Neural cell (in vitro differentiated cells): ENCODE measurements around the gene ARHGAP4. TPM values are rescaled to one million over a fixed set of nuclear protein-coding genes. Genes with fewer than 3 reads are reported as not detected.

Experiments used
- H2AFZ ChIP-seq: fragments of 200-600, 300-800 bp; sonication (generic), shearing (Covaris generic); 2 replicates; pipeline ENCODE4 v1.6.0; 2014; ENCODE audit warnings: low read depth, mild to moderate bottlenecking, antibody characterized with exemption, low read length, moderate library complexity
- H3F3A ChIP-seq: fragments of 200-600 bp; shearing (Covaris generic); 2 replicates; pipeline ENCODE4 v1.6.1; 2016; ENCODE audit warnings: mild to moderate bottlenecking, moderate library complexity, mixed read lengths, antibody characterized with exemption, low read length; ENCODE audit not compliant: insufficient read depth, poor library complexity, severe bottlenecking
- H3K27ac ChIP-seq: fragments of 200-600, 300-800 bp; sonication (generic), shearing (Covaris generic); 2 replicates; pipeline ENCODE4 v1.5.1; 2014; ENCODE audit warnings: mild to moderate bottlenecking, low read length, moderate library complexity
- H3K27me3 ChIP-seq: fragments of 300-800, 200-600 bp; sonication (generic), shearing (Covaris generic); 2 replicates; pipeline ENCODE4 v1.6.0; 2014; ENCODE audit warnings: mild to moderate bottlenecking, low read depth, low read length, moderate library complexity; ENCODE audit not compliant: insufficient read depth
- H3K36me3 ChIP-seq: fragments of 300-800, 200-600 bp; sonication (generic), shearing (Covaris generic); 2 replicates; pipeline ENCODE4 v1.5.1; 2014; ENCODE audit warnings: mild to moderate bottlenecking, antibody characterized with exemption, low read length, moderate library complexity; ENCODE audit not compliant: insufficient read depth
- H3K4me2 ChIP-seq: fragments of 300-800, 200-600 bp; sonication (generic), shearing (Covaris generic); 2 replicates; pipeline ENCODE4 v1.6.0; 2014; ENCODE audit warnings: mild to moderate bottlenecking, low read length
- H3K4me3 ChIP-seq: fragments of 300-800, 200-600 bp; sonication (generic), shearing (Covaris generic); 2 replicates; pipeline ENCODE4 v1.5.1; 2014; ENCODE audit warnings: mild to moderate bottlenecking, low read length, moderate library complexity
- H3K79me2 ChIP-seq: fragments of 200-600 bp; shearing (Covaris generic); replicated peaks from 2 replicates; pipeline ENCODE4 v1.6.0; 2014; ENCODE audit warnings: mild to moderate bottlenecking, low read length, moderate library complexity; ENCODE audit not compliant: insufficient read depth
- H3K9ac ChIP-seq: fragments of 300-800, 200-600 bp; sonication (generic), shearing (Covaris generic); 2 replicates; pipeline ENCODE4 v1.6.1; 2016; ENCODE audit warnings: mild to moderate bottlenecking, low read length, mixed read lengths
- H3K9me2 ChIP-seq: fragments of 200-600 bp; shearing (Covaris generic); 2 replicates; pipeline ENCODE4 v1.6.1; 2016; ENCODE audit warnings: mild to moderate bottlenecking, low read length, mixed read lengths; ENCODE audit not compliant: insufficient read depth
- H3K9me3 ChIP-seq: fragments of 200-600, 300-800 bp; sonication (generic), shearing (Covaris generic); 2 replicates; pipeline ENCODE4 v1.6.1; 2016; ENCODE audit warnings: mild to moderate bottlenecking, mixed run types, low read length, moderate library complexity, mixed read lengths
- H4K20me1 ChIP-seq: fragments of 200-600 bp; shearing (Covaris generic); 2 replicates; pipeline ENCODE4 v1.6.1; 2016; ENCODE audit warnings: mild to moderate bottlenecking, mixed run types; ENCODE audit not compliant: insufficient read depth
- EP300 ChIP-seq: fragments of 450-650 bp; conservative IDR thresholded peaks from 2 replicates; pipeline ENCODE4 v1.6.1; 2014; ENCODE audit warnings: antibody characterized with exemption, mild to moderate bottlenecking, moderate library complexity; ENCODE audit not compliant: poor library complexity, severe bottlenecking
- EZH2 ChIP-seq: fragments of 200-600, 300-800 bp; shearing (Covaris generic), sonication (generic); IDR thresholded peaks from 2 replicates; pipeline ENCODE4 v1.6.1; 2014; ENCODE audit warnings: antibody characterized with exemption, low read length, borderline replicate concordance, mild to moderate bottlenecking; ENCODE audit not compliant: insufficient read depth, poor library complexity, severe bottlenecking
- MXI1 ChIP-seq: fragments of 450-650 bp; conservative IDR thresholded peaks from 2 replicates; pipeline ENCODE4 v1.6.1; 2014; ENCODE audit warnings: antibody characterized with exemption, mild to moderate bottlenecking; ENCODE audit not compliant: poor library complexity, severe bottlenecking
- POLR2AphosphoS5 ChIP-seq: IDR thresholded peaks from 2 replicates; pipeline ENCODE4 v1.6.1; 2012
- RAD21 ChIP-seq: fragments of 450-650 bp; conservative IDR thresholded peaks from 2 replicates; pipeline ENCODE4 v1.6.1; 2014; ENCODE audit warnings: antibody characterized with exemption, mild to moderate bottlenecking, moderate library complexity
- SMC3 ChIP-seq: fragments of 450-650 bp; conservative IDR thresholded peaks from 2 replicates; pipeline ENCODE4 v1.6.1; 2014; ENCODE audit warnings: antibody characterized with exemption, mild to moderate bottlenecking, moderate library complexity; ENCODE audit not compliant: poor library complexity
- TAF1 ChIP-seq: IDR thresholded peaks from 2 replicates; pipeline ENCODE4 v1.6.1; 2012; ENCODE audit warnings: low read depth
- polyA plus RNA-seq: library from polyadenylated mRNA; depleted of rRNA; stranded (reverse); fragments of >200 nt; gene quantifications from 2 replicates; pipeline ENCODE4 v1.2.3, GENCODE V29; 2014
- TF ChIP-seq, protein P1 (sequence below): IDR thresholded peaks from 2 replicates; pipeline ENCODE4 v1.6.1; 2012; ENCODE audit warnings: borderline replicate concordance
- TF ChIP-seq, protein P2 (sequence below): fragments of 450-650 bp; IDR thresholded peaks from 2 replicates; pipeline ENCODE4 v1.5.1; 2014; ENCODE audit warnings: antibody characterized with exemption, mild to moderate bottlenecking, moderate library complexity; ENCODE audit not compliant: poor library complexity, severe bottlenecking

ARHGAP4 gene
- polyA plus RNA-seq, 1 donor from 2014 or later, result 11.2 TPM

DNA sequence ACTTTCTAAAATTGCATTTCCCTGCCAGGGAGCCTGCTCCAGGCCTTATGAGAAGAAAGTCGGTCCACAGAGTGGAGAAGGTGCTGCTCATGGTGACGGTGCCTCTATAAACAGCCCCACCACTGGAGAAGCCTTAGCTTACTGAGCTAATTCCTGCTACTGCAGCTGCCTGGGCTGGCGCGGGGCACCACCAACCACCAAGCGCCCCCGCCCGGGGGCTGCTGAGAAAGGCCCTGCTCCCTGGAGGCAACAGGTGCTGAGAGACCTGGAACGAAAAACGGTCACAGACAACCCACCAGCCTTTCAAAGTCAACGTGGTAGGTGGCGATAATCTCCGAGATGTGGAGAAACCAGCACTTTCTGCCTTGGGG lies 42.7 kb upstream of the ARHGAP4 start:
- peak overlapping the region; percentile 98 for H3K27ac ChIP-seq
- no peaks in the 10 kb centered on the region for H3K27me3 ChIP-seq
- no peaks in the 10 kb centered on the region for H3K36me3 ChIP-seq
- no peaks in the 10 kb centered on the region for H3K9me2 ChIP-seq
- no peaks in the 10 kb centered on the region for H3K9me3 ChIP-seq
- H3K79me2 ChIP-seq, result peaks cover 33% of the 10 kb centered on the region
- no peak overlapping the region for H2AFZ ChIP-seq
- no peak for TF ChIP-seq RAD21
- TF ChIP-seq, protein P1, sequence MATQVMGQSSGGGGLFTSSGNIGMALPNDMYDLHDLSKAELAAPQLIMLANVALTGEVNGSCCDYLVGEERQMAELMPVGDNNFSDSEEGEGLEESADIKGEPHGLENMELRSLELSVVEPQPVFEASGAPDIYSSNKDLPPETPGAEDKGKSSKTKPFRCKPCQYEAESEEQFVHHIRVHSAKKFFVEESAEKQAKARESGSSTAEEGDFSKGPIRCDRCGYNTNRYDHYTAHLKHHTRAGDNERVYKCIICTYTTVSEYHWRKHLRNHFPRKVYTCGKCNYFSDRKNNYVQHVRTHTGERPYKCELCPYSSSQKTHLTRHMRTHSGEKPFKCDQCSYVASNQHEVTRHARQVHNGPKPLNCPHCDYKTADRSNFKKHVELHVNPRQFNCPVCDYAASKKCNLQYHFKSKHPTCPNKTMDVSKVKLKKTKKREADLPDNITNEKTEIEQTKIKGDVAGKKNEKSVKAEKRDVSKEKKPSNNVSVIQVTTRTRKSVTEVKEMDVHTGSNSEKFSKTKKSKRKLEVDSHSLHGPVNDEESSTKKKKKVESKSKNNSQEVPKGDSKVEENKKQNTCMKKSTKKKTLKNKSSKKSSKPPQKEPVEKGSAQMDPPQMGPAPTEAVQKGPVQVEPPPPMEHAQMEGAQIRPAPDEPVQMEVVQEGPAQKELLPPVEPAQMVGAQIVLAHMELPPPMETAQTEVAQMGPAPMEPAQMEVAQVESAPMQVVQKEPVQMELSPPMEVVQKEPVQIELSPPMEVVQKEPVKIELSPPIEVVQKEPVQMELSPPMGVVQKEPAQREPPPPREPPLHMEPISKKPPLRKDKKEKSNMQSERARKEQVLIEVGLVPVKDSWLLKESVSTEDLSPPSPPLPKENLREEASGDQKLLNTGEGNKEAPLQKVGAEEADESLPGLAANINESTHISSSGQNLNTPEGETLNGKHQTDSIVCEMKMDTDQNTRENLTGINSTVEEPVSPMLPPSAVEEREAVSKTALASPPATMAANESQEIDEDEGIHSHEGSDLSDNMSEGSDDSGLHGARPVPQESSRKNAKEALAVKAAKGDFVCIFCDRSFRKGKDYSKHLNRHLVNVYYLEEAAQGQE, result no peak
- TF ChIP-seq MXI1, result no peak
- no peak for TF ChIP-seq EP300
- TF ChIP-seq, protein P2, sequence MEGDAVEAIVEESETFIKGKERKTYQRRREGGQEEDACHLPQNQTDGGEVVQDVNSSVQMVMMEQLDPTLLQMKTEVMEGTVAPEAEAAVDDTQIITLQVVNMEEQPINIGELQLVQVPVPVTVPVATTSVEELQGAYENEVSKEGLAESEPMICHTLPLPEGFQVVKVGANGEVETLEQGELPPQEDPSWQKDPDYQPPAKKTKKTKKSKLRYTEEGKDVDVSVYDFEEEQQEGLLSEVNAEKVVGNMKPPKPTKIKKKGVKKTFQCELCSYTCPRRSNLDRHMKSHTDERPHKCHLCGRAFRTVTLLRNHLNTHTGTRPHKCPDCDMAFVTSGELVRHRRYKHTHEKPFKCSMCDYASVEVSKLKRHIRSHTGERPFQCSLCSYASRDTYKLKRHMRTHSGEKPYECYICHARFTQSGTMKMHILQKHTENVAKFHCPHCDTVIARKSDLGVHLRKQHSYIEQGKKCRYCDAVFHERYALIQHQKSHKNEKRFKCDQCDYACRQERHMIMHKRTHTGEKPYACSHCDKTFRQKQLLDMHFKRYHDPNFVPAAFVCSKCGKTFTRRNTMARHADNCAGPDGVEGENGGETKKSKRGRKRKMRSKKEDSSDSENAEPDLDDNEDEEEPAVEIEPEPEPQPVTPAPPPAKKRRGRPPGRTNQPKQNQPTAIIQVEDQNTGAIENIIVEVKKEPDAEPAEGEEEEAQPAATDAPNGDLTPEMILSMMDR, result no peak
- no peak for TF ChIP-seq TAF1
- no peak for TF ChIP-seq EZH2
- TF ChIP-seq SMC3, result no peak
- TF ChIP-seq POLR2AphosphoS5, result no peak
- peak overlapping the region; percentile 85 for H3K4me3 ChIP-seq
- H3K9ac ChIP-seq, result peak overlapping the region; percentile 98
- peak overlapping the region; percentile 55 for H3K4me2 ChIP-seq
- H3F3A ChIP-seq, result no peaks in the 10 kb centered on the region
- no peaks in the 10 kb centered on the region for H4K20me1 ChIP-seq

DNA sequence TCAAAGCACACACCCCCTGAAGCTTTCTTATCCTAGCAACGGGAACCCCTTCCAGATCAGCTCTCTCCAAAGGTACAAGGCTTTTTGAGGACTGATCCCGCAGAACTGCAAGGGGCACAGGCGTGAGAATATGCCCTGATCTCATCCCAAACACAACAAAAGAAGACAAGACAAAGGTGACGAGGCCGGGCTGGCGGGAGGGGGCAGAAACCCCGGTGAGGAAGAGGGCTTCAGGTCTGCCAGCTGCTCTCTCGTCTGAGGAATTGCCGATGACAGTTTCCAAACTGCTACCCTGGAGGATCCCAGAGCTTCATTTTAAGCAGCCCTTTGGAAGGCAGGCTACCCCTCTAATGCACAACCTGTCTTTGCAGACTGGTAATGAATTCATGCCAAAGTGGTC lies 42.2 kb upstream of the ARHGAP4 start:
- H3F3A ChIP-seq, result no peaks in the 10 kb centered on the region
- no peaks in the 10 kb centered on the region for H3K9me2 ChIP-seq
- H3K79me2 ChIP-seq, result peaks cover 33% of the 10 kb centered on the region
- no peaks in the 10 kb centered on the region for H4K20me1 ChIP-seq
- TF ChIP-seq RAD21 (no peak), SMC3 (no peak), POLR2AphosphoS5 (no peak)
- H2AFZ ChIP-seq, result no peak overlapping the region
- H3K9me3 ChIP-seq, result no peaks in the 10 kb centered on the region
- peak overlapping the region; percentile 55 for H3K4me2 ChIP-seq
- H3K4me3 ChIP-seq, result peak overlapping the region; percentile 85
- no peaks in the 10 kb centered on the region for H3K27me3 ChIP-seq
- peak overlapping the region; percentile 98 for H3K9ac ChIP-seq
- peak overlapping the region; percentile 98 for H3K27ac ChIP-seq
- no peaks in the 10 kb centered on the region for H3K36me3 ChIP-seq
